ENCODE measurements around the gene CSAD.

GRCh38 chr12:53113951-53114350 is 66.8 kb downstream of the CSAD start:
- TF ChIP-seq CTCF (conservative IDR thresholded peaks at IDR 0.05; ENCODE audit: low read length) (no peak), EZH2phosphoT487 (IDR thresholded peaks at IDR 0.05; ENCODE audit: borderline replicate concordance, low read depth, low read length) (no peak)

Measured in OCI-LY7 (cell line).